GM19239 (cell line): ENCODE data around the gene ADAM12.

ENCODE experiments used
- DNase-seq: peaks from one replicate; pipeline ENCODE4 v3.0.0; 2011; ENCODE audit warnings: low spot score; ENCODE audit not compliant: insufficient read length
- FAIRE-seq: peaks from 2 replicates; lab custom pipeline; 2011; peaks lifted over from hg19 to GRCh38; lab: Jason Lieb, UNC

The ADAM12 gene

DNA sequence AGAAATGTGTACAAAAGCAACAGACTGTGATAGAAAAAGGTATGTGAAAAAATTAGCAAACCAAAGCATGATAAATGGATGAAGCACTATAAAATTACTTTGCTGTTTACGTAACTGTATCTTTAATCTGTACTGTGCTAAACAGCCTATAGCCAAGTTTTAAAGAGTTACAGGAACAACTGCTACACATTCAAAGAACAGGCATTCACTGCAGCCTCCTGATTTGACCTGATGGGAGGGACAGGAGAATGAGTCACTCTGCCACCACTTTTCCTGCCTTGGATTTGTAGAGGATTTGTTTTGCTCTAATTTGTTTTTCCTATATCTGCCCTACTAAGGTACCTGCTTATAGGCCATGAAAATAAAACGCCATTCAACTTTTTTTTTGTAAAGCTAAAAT is 375.8 kb downstream of the ADAM12 start:
- no peak for DNase-seq
- no peak for FAIRE-seq

- FAIRE-seq (no peak), DNase-seq (no peak)
Measured at GRCh38 chr10:126011995-126012394, 376.3 kb downstream of the ADAM12 start.

DNA sequence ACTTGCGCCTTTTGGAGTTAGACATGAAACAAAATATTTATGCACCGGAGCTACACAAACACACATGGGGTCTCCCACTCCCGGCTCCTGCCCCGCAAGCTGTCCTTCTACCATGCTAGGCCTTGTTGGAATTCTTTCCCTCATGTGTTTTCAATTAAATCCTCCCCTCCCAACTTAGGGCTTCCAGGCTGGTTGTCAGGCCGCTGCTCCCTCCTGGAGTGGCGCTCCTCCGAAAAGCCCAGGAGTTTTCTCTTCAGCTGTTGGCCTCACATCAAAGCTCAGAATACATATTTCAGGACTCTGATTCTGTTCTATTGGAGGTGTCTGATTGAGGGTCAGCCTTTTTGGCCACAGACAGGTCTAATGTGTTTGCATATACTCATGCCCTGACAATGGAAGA is 378.6 kb downstream of the ADAM12 start:
- DNase-seq (no peak), FAIRE-seq (no peak)

DNA sequence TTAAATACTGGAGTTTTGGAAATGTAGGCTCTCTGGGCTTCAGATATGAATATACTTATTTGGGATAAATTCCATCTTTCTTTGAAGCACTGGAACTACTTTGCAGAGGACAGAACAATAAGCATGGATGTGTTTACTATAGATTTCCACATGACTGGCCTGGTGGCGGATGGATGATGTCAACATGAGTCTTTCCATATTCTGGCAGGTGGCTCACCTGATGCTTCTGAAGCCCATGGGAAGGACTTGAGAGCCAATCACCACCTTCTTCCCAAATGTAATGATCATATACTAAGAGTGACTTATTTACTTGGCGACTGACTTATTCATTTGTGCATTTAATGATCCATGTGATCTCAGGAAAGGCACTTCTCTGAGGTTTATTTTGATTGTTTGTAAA is 381.4 kb downstream of the ADAM12 start:
- FAIRE-seq (no peak), DNase-seq (no peak)

DNA sequence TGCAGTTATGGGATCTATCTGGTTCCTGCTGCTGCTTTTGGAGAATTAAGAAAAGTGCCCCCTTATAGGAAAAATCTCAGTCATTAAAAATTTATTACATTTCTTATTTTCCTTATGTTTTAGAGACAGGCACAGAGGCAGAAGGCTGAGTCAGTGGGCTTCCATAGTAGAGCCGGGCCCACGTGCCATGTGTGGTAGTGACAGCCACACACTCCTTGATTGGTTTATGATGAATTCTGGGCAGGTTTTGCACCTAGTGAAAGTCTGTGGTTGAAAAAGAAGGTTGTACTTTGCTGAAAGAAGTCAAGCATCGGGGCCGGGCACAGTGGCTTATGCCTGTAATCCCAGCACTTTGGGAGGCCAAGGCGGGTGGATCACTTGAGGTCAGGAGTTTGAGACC is 382.0 kb downstream of the ADAM12 start:
- FAIRE-seq (no peak), DNase-seq (no peak)

- no peak for DNase-seq
- no peak for FAIRE-seq
Measured at GRCh38 chr10:126004752-126005151, 383.5 kb downstream of the ADAM12 start.

DNA sequence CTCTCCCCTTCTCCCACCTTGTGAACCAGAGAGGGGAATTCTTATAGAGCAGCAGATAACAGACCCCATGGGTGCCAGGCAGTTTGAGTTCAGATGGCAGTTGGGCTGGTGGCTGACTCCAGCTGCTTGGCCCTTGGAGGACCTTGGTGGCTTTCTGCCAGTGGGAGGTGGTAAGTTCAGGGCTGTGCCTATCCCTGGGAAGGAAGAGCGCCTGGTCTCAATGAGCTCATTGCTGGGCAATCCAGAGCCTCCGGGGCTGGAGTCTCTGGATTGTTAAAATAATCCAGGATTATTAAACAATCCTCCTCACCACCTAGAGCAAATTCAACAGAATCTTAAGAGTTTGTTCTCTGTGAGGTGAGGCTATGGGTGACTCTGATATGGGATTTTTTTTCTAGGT is 386.7 kb downstream of the ADAM12 start:
- FAIRE-seq = no peak

DNA sequence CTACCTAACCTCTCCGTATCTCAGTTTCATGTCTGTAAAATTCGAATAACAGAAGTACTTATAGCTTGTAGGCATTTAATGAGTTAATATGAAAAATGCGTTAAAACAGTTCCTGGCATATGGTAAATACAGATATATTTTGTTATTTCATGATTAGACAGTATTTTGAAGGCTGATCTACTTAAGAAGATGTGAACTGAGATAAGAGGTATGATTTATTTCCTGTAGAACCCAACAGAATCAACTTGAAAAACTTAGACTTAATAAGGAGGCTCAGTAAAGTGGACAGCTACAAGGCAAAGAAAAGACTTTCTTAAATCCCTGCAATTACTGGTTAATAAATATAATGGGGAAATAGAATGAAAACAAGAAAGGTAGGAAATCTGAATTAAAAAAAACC is 388.6 kb downstream of the ADAM12 start:
- FAIRE-seq = no peak
- no peak for DNase-seq

More for the DNA sequence above, 386.7 kb downstream of the ADAM12 start:
- DNase-seq = no peak

- FAIRE-seq = no peak
Measured at GRCh38 chr10:125997586-125997985, 390.7 kb downstream of the ADAM12 start.

GRCh38 chr10:125995726-125996304 is 392.5 kb downstream of the ADAM12 start:
- DNase-seq (no peak), FAIRE-seq (no peak)

More at GRCh38 chr10:125997586-125997985, 390.7 kb downstream of the ADAM12 start:
- DNase-seq = no peak

- DNase-seq (no peak), FAIRE-seq (no peak)
Measured at GRCh38 chr10:125994601-125995000, 393.7 kb downstream of the ADAM12 start.

DNA sequence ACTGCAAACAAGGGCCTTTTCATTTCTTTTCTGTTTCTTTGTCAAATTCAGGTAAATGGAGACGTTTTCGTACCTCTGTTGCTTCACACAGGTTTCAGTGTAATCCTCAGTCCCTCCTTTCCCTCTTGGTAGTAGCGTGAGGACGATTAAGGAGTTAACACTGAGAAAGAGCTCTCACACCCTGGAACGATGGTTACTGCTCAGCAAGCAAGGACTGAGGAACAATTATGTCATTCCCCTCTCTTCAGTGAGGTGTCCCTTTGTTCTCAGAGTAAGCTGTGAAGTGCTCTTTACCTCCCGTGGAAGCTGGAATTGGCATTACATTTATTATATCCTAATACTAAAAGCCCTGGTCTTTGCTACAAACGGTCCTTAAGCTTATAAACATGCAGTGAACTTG is 396.0 kb downstream of the ADAM12 start:
- FAIRE-seq = no peak
- no peak for DNase-seq

DNA sequence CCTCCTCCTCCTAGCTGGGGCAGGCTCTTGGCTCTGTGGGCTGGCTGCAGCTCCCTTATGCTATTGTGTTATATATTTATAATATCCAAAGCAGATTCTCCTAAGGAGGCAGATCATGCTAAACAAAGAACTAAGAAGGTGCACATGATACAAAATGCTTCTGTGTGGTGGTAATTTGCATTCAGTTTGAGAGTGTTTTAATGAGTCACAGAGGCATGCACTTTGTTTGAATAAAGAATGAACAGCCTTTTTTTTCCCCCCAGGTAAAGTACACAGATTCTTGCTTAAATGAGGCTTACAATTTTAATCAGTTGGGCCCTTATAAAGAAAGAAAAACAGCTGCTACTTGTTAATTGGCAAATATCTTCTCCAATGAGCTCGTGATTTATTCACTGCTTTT is 396.9 kb downstream of the ADAM12 start:
- DNase-seq (no peak), FAIRE-seq (no peak)

GRCh38 chr10:125990974-125991373 is 397.3 kb downstream of the ADAM12 start:
- DNase-seq (no peak), FAIRE-seq (no peak)

GRCh38 chr10:125989791-125990190 is 398.5 kb downstream of the ADAM12 start:
- DNase-seq = no peak
- no peak for FAIRE-seq

DNA sequence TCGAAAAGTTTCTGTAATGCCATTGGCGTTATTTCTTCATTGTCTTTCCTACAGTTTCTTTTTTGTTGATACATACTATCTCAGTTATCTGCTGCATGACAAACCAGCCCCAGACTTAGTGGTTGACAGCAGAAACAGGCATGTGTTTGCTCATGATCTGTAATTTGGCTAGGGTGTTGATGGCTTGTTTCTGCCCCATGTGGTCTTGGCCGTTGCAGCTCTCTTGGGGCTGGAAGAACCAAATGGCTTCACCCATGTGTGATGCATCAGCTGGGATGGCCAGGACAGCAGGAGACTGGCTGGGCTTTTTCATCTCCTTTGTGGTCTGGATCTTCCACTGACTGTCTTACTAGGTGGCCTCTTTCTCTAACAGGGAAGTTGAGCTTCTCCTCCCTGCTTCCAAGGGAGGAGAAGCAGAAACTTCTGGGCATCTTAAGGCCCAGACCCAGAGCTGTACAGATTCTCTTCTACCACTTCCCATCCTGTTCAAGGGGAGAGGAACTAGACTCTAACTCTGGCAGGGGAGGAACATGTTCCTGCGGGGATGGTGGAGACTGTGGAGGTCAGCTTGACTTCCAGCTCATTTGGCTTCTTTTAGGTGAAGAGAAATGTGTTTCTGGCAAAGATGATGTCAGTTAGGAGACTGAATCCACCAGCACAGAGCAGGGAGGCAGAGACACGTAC is 402.6 kb downstream of the ADAM12 start:
- no peak for FAIRE-seq

DNA sequence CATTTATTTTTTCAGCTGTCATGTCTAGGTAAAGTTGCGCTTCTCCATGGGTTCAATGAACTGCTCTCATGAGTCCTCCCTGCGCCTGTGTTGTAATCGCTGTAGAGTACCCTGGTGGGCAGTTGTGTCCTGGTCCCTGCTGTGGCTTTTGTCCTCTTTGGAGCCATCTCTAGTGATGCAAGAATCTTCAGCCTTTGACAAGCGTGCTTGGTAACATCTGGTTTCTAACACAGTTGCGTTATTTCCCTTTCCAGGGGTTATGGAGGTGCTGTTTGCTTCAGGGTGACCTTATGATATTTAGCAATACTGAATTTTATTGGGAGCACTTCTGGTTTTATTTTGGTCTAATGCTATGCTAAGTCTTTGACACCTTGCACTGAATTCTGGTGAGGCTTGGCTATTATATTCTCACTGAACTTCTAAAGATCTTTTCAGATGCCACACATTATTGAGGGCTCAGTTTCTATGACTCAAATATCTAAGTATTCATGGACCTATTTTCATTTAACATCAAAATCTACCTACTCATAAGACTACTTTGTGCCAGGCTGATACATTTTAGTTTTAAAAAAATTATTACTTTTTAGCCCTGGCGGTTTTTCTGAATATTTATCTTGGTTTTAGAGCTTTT is 403.3 kb downstream of the ADAM12 start:
- FAIRE-seq (no peak), DNase-seq (no peak)

More for the DNA sequence above, 402.6 kb downstream of the ADAM12 start:
- DNase-seq = no peak

DNA sequence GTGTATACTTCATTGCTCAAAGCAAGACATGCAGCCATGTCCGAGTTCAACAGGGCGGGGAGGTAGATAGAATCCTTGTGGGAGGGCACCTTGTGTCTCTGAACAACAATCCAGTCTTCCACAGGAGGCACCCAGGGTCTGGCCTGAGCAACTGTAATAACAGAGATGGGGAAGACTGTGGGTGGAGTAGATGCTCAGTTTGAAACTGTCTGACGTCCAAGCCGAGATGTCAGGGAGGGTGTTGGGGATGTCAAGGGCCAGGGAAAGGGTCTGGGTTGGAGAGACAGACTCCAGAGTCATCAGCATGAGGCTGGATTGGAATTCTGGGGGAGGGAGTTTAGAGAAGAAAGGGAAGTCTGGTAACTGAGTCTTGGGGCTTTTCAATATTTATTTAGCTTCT is 403.9 kb downstream of the ADAM12 start:
- no peak for DNase-seq
- FAIRE-seq = no peak

DNA sequence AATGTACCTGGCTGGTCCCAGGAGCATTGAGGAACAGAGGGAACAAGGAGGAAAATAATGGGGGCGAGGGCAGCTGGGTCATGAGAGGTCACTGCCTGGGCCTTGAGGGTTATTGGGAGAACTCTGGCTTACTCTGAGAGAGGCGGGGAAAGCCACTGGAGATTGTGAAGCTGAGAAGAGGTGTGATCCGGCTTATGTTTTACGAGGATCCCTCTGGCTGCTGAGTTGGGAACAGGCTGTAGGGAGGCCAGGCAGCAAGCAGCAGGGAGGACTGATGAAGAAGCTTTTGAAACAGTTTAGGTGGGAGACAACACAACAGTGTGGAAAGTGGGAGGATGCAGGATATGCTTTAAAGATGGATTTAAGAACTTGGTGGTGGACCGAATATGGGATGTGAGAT is 404.6 kb downstream of the ADAM12 start:
- no peak for FAIRE-seq
- DNase-seq = no peak

DNA sequence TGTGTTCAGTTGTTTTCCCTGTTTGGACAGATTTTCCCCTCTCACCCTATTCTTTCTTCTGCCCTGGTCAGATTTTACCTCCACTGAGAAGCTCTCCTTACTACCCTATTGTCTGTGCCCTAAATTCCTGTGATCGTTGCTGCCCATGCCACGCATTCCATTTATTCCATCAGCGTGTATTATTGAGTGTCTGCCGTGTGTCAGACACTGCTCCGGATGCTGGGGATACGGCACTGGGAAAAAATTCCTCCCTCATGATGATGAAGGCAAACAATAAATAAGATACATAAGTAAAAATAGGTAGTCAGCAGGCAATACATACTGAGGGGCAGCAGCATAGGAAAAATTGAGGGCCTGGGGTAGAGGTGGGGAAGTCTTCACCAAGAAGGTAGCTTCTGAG is 405.1 kb downstream of the ADAM12 start:
- FAIRE-seq (no peak), DNase-seq (no peak)

DNA sequence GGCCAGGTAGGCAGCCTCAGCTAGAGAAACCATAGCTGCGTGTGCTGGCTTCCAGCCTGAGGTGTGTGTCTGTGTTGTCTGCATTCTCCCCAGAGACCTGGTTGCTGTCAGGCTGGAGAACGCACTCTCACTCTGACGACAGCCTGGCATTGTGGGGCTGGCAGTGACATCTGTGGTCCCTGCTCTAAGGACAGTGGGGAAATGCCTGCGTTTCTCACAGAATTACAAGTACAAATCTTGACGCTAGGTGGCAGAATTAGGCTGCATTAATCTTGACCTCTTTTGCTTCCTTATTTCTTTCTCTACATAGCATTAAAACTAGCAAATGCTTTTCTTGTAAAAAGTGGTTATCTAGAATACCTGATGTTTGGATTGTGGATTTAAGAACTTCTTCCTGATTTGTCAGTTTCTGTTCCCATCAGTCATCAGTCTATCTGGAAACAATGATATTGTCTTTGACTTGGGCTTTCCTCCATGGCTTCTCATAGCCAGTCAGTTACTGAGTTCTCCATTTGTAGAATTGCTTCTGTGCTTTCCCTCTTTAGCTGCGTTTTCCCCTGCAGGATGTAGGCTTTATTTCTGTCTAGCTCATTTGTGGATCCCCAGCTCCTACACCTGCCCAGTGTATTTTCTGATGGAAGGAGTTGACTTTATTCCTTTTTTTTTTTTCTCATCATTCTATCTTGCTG is 405.9 kb downstream of the ADAM12 start:
- FAIRE-seq (peak; percentile 70), DNase-seq (peak; percentile 40)
